Kasumi-1 (cell line): Measurements from ENCODE around the gene SRD5A3.

Experiments used
- DNase-seq, 2 experiments: peaks; one replicate each; lab custom pipeline; 2025; lab: John Stamatoyannopoulos, UW

SRD5A3 gene

DNA sequence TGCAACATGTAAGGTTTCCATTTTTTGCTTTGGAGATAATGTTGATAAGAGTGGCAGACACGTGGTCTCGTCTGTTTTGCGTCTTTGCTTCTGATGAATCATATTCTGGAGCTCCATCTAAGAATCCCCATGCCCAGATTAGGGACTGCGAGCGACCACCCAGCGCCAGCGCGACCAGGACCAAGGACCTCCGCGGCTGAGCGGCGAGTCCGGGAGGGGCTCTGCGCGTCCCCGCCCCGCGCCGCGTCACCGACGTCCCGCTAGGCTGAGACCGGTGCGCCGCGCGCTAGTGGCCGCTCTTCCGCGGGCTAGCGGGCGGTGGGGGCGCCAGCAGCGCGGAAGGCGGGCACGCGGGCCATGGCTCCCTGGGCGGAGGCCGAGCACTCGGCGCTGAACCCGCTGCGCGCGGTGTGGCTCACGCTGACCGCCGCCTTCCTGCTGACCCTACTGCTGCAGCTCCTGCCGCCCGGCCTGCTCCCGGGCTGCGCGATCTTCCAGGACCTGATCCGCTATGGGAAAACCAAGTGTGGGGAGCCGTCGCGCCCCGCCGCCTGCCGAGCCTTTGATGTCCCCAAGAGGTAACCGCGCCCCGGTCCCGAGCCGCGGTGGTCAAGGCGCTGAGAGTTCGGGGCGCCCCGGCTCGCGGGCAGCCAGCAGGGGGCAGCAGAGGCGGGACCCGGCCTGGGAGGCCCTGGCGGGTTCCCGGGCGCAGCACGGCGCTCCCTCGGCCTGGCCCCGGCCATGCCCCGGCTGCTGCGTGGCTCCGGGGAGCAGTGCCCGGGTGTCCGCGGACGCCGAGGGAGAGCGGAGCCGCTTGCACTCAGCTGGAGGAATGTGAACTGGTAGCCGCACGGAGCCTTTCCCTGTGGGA is at the start of gene SRD5A3:
TSS of gene SRD5A3 (plus strand) at position 263 of the 871 bp plus-strand sequence. CDS start at position 358, 95 bp downstream.
- peak; percentile 93 to 94 for DNase-seq

DNA sequence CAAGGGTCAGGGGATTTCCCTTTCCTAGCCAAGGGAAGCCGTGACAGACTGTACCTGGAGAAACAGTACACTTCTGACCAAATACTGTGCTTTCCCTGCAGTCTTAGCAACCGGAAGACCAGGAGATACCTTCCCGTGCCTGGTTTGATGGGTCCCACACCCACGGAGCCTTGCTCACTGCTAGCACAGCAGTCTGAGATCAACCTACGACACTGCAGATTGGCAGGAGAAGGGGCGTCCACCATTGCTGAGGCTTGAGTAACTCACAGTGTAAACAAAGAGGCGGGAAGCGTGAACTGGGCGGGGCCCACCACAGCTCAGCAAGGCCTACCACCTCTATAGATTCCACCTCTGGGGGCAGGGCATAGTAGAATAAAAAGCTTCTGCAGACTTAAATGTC is 48.7 kb upstream of the SRD5A3 start:
- no peak for DNase-seq

DNA sequence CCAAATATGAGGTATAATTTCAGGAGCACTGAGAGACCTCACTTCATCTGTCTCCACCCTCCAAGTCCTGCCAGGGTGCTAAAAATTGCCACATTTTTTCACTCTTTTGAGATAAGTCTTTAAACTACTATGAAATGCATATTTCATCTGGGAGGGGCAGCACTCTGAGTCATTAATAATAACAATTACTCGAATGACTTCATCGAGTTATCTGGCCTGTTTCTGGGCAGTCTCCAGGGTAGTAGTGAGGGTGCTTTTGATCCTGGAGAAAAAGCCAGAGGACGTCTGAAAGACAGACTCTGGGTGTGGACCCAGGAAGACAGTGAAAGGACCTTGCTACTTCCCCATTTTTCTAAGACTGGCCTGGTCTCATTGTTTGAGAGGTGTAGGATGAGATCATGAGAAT is 42.3 kb upstream of the SRD5A3 start:
- peak; percentile 73 to 85 for DNase-seq

DNA sequence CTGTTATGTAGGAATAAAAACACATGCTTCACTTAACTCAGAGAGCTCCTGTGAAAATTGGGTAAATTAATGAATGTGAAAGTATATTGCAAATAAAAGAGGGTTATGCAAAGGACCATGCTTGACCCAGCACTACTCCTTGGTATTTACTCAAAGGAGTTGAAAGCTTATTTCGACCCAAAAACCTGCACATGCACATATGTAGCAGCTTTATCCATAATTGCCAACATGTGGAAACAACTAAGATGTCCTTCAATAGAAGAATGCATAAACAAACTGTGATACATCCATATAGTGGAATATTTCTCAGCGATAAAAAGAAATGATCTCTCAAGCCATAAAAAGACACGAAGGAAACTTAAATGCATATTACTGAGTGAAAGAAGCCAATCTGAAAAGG is 41.7 kb upstream of the SRD5A3 start:
- no peak for DNase-seq

DNA sequence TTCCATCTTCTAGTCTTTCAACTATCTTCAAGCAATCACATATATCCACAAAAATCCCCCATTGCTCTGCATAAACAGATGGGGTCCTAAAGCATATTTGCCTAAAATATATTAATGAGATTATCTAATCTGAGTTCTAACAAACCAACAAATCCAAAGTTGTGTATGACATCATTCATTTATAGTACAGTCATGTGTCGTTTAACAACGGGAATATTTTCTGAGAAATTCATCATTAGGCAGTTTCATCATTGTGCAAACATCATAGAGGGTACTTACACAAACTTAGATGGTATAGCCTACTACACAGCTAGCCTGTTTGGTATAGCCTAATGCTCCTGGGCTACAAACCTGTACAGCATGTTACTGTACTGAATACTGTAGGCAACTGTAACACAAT is 38.0 kb upstream of the SRD5A3 start:
- DNase-seq = no peak

DNA sequence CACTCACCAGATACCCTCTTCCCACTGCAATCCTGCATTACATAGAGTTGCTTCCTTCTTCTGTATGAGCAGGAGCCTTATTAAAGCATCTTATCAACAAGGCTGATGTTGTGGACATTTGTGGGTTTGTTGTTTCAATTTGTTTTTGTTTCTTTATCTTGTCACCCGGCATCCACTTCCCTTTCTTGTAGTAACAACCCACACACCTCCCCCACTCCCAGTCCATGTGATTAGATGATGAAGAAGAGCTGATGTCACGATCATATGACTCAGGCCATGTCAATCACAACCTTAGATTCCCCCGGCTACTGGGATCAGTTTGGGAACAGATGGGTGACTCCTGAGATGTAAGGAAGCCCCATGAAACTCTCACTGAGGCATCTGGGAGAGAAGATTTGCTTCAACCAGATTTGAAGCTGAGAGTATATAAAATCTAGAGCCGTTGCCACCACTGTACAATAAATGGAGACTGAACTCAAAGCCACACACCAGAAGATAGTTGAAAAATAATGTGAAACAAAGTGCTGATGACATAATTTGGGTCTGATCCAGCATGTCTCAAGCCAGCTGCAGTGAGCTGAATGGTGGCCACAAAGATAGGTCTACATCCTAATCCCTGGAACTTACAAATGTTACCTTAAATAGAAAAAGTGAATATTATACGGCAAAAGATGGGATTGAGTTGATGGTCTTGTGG is 34.1 kb upstream of the SRD5A3 start:
- DNase-seq = no peak

DNA sequence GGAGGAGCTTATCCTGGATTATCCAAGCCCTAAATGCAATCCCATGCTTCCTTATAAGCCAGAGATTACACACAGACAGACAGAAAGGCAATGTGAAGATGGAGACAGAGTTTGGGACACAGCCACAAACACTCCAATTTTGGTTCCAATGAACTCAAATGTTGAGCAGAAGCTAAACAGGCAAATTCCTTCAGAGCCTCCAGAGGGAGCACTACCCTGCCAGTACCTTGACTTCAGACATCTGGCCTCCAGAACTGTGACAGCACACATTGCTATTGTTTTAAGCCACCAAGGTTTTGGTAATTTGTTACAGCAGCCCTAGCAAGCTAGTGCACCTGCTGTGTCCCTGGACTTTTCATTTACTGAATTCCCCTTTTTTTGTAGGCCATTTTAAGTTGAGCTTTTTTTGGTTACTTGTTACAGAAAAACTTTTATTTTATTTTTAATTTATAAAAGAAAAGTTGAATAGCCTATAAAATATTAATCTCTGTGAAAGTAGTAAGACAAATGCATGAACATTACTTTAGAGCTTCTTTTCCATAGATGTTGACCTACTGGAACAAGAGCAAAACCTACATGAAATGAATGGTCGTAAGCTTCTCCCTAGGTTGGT is 33.4 kb upstream of the SRD5A3 start:
- DNase-seq = peak; percentile 98 to 99

DNA sequence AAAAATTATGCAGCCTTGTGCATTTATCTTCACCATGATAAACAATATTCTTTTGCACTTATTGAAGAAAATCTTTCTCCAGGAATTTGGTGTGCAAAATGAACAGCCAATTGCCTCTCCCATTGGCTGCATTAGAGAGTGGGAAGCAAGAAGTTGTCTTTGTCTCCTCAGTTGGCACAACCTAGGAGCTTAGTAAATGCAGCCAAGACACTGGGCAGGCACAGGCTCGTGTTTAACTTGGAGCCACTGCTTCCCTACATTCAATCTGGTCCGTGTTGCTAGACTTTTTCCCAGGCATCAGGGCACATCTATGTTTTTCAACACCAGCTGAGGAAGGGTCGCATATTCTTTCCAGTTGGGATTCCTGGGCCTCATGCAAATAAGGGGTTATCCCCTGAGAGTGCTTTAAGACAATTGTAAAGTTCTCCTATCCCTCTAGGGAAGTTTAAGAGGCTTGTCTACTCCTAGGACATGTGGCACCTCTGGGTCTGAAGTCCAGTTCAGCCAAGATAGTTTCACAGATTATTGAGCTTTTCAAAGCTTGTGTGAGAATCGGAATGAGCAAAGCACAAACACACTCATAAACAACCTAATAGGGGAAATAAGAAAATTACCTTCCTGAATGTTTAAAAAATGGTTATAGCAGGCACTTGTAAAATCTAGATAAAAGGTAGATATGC is 31.8 kb upstream of the SRD5A3 start:
- no peak for DNase-seq

DNA sequence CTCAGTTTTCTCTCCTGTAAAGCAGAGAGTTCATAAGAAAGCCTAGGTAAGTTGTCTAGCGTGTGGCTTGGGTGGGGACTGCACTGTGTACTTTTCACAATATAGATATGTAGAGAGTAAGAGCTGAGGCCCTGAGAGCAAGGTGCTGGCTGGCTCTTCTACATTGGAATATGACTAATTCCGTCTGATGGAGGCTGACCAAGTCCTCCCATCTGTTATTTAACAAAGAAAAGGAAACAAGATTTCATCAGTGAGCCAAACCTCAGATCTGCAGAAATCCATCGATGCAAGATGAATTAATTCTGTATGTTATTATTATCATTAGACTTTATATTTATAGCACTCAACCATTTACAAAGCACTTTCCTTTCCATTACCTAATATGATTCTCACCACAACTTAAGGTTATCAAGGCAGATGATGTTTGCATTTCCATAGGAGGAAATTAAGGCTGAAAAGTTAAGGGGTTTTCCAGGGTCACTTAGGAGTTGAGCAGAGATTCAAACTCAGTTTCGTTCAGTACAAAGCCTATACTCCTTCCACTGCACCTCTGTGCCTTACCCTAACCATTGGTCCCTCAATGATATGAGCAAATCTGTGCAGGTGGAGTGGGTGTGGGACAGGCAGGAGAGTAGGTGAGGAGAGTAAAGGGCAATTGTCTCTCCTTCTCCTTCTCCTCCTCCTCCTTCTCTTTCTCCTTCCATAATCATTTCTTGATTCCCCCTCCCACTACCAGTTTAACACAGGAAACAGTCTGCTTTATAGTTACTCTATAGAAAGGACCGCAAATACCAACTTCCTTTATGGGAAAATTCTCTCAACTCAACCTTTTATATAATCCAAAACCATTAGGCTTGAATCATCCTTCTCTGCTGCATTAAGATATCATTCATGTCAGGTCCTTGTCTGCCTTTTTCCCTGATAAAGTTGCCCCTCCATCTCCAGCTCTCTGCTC is 27.6 kb upstream of the SRD5A3 start:
- peak; percentile 50 to 51 for DNase-seq

DNA sequence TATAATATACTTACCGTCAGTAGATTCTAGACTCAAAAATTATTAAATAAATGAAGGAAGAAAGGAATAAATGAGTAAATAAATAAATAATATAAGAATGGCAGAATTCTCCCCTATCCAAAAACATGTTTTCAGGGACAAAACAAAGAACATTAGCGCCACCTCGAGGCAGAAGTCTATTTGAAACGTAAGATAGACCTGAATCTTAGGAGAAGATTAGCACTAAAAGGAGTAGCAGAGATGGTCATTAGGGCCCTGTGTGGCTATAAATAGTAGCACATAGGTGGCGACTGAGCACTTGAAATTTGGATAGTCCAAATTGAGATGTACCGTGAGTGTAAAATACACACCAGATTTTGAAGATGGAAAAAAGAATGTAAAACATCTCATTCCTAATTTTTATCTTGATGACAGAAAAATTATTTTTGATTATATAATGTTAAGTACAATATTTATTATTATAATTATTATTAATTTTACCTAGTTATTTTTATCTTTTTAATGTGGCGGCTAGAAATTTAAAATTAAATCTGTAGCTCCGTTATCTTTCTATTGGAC is 24.3 kb upstream of the SRD5A3 start:
- DNase-seq = peak; percentile 98 to 100

DNA sequence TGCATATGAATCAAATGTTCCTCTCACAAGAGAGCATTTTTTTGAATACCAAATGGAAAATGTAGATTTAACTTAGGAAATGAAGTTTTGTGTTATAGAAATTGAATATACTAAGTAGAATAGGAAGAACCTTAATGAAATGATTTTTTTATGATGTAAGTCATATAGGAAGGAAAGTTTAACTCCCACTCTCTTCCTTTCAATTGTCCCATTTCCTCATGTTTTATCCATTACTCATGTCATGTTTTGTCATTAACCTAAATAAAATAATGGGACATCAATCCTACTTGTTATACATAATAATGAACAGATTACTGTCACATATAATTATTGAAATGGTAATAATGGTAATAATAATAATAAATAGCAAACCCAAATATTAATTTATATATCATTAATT is 22.7 kb upstream of the SRD5A3 start:
- DNase-seq = no peak

DNA sequence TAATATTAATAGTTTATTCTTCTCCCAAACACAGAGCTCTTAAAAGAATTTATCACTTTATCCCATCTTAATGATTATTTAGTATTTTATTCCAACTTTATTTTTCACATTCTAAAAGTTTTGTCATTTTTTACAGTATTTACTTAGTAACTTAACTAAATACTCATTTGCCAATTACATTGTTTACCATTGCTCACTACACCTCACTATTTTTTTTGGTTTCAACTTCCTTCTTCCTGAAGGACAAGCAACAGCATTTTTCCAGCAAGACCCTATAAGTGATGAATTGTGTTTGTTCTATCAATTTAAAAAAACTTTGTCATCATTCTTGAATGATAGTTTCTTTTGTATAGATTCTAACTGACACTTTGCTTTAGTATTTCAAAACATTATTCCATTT is 19.4 kb upstream of the SRD5A3 start:
- DNase-seq = no peak

DNA sequence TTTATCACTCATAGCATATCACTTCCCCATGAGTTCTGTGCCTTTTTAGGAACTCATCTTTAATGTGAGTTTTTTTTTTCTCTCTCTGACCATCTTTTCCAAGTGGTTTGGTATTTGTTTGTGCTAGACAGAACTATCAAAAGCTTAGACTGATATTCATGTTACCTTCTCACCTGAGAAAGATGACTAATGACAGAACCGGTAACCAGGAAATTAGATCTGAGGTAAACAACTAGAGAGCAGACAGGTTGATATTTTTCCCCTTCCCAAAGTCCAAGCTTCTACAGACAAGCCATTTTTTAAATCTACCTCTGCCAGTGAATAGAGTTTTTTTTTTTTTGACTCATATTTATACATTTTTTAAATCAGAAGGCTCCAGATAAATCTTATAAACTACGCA is 17.0 kb upstream of the SRD5A3 start:
- no peak for DNase-seq

DNA sequence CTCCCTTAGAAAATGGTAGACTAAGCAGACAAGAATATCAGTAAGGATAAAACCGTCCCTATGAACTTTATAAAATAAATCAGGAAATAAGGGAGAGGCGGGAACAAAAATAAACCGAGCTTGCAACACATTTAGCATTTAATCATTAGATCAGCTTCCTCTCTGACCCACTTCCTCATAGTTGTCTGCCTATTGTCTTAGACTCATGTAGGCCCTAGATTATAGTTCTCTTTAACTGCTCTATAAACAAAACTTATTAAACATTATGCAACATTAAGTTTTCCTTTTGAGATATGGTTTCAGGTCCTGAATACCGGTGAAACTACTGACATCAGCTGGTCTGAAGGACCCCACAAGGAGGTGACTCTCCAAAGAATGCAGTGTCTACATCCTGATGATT is 15.8 kb upstream of the SRD5A3 start:
- peak; percentile 91 to 97 for DNase-seq

DNA sequence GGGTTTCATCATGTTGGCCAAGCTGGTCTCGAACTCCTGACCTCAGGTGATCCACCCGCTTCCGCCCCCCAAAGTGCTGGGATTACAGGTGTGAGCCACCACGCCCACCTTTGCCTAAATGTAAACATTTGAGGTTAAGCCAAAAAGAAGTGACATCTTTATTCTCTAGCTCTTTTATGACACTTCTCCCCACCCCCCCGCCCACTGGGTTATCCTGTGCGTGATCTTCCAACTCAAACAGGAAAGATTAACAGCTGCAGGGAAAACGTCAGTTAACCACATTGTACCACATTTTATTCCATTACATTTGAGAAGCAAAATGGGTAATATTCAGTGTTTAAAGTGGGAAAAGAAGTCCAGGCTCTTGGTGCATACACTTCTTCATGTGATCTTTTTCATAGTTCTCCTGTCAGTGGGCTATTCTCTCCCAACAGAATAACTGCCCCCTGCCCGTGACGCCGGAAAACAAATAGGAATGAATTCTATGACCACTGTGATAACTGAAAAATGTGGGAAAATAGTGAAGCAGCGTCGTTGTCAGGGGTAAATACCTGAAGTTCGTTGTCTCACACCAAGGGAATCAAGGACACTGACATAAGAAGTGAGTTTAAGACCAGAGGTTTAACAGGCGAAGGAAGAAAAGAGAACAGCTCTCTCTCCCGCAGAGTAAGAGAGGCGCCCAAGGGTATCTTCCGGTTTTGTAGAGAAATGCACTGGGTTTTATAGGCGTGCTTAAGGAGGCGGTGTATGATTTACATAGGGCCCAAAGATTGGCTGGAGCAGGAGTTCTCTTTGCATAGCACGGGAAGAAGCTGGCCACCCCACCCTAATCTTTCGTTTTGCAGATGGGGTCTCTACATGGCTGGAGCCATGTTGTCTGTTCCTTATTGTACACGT is 9.7 kb upstream of the SRD5A3 start:
- DNase-seq = peak; percentile 100

DNA sequence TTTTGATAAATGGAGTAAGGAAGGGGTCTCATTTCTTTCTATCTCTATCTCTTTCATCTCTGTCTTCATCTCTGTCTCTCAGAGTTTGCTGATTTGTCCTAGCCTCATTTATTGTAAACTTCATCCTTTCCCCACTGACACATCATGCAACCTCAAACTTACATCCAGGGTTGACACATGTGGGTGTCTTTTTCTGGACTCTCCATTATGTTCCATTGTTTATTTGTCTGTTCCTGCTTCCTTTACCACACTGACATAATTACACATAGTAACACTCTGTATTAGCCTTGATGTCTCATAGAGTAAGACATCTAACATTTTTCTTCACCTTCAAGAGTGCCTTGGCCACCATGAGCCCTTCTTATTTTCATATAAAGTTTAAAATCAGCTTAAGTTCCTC is 8.1 kb upstream of the SRD5A3 start:
- DNase-seq = no peak

DNA sequence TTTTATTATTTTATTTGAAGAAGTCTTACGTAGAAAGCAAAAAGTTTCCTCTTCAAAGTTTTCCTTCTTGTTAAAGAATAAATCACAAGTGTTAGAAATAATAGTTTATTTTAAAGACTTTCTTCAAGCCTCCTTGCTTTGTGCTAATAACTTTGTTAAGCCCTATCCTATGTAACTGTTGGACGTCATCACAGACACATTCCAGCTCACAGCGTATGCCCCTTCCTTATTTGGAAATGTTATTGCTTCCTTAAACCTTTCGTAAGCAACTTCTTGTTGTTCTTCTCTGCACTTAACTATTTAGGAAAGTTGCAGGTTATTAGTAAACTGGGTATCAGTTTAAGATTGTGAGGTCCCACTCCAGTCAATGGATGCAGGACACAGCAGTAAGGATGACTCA is 7.6 kb upstream of the SRD5A3 start:
- DNase-seq = no peak

DNA sequence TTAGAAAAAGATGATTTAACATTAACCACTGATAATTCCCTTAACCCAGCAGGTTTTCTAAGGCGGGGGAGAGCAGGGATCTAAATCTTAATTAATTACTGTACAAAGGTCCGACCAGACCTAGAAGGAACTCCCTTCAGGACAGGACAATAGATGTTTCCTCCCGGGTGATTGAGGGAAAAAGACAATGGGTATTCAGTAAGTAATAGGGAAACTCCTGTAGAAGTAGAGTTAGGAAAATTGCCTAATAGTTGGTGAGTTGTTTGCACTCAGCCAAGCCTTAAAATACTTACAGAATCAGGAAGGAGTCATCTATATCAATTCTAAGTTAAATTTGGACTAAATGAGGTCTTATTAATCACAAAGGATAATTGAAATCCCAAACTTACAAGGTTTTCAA is 5.8 kb upstream of the SRD5A3 start:
- DNase-seq = no peak

DNA sequence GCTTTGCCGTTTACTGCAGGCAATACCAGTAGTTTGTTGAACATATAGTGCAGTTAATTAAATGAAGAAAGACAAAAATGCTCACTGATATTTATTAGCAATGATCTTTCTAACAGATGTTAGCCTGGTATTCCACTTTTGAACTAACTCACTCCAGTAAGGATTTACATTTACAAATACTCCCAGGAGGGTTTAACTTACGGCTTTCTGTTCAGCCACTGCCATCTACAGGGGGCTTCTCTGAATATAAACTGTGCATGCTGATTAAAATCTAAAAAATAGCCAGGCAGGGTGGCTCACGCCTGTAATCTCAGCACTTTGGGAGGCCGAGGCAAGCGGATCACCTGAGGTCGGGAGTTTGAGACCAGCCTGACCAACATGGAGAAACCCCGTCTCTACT is 2.2 kb upstream of the SRD5A3 start:
- peak in 1 of 2 experiments; percentile 46 for DNase-seq

DNA sequence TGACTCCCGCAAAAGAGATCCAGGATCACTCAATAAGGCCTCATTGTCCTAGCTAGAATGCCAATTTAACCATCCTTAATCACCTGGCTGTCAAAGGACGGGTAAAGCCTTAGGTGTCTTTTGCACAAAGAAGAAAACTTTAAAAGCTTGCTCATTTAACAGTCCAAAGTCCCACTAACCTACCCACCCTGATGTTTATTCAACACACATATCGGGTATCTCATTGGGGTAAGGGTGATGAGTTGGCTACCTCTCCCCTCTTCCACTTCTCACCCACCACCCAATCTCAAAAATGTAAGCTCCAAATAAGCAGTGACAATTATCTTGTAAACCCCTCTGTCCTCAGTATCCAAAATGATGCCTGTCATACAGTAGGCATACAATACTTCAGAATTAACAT is 988 bp upstream of the SRD5A3 start:
- no peak for DNase-seq
